Keratinocyte (primary cell): ENCODE data around the gene SNX7. TPM values are rescaled to one million over a fixed set of nuclear protein-coding genes. Genes with fewer than 3 reads are reported as not detected.

Source experiments
- DNase-seq: peaks from one replicate; pipeline ENCODE4 v3.0.0-alpha.2; 2011; ENCODE audit warnings: low read depth, missing footprints, low spot score
- FAIRE-seq: peaks from 2 replicates; lab custom pipeline; 2011; peaks lifted over from hg19 to GRCh38; lab: Jason Lieb, UNC
- H2AFZ ChIP-seq: 2 replicates; pipeline ENCODE4 v1.6.0; 2012; ENCODE audit warnings: low read length, control low read depth, inconsistent platforms; ENCODE audit not compliant: control insufficient read depth
- H3K27ac ChIP-seq: 2 replicates; pipeline ENCODE4 v1.5.1; 2011; ENCODE audit warnings: low read length; ENCODE audit not compliant: control insufficient read depth, insufficient read depth
- H3K27me3 ChIP-seq: 3 replicates; pipeline ENCODE4 v1.6.0; 2011; ENCODE audit warnings: low read length; ENCODE audit not compliant: control insufficient read depth, insufficient read depth; ENCODE audit errors: extremely low read depth
- H3K36me3 ChIP-seq, 2 experiments: 2 replicates in 1 of 2; 3 replicates in 1 of 2; pipeline ENCODE4 v1.5.1; 2011; ENCODE audit warnings: low read length in 2 of 2, mild to moderate bottlenecking in 1 of 2; ENCODE audit not compliant: control insufficient read depth in 2 of 2, insufficient read depth in 2 of 2; ENCODE audit errors: extremely low read depth in 1 of 2
- H3K4me1 ChIP-seq: 3 replicates; pipeline ENCODE4 v1.5.1; 2011; ENCODE audit warnings: low read length; ENCODE audit not compliant: control insufficient read depth, insufficient read depth; ENCODE audit errors: extremely low read depth
- H3K4me2 ChIP-seq: 3 replicates; pipeline ENCODE4 v1.6.0; 2011; ENCODE audit warnings: low read depth, low read length; ENCODE audit not compliant: control insufficient read depth, insufficient read depth; ENCODE audit errors: extremely low read depth
- H3K4me3 ChIP-seq, 3 experiments: fragments of 200-600 bp in 1 of 3; sonication (generic) in 1 of 3; 2 replicates in 2 of 3; 3 replicates in 1 of 3; pipeline ENCODE4 v1.5.1; 2011 to 2016; ENCODE audit warnings: low read length in 3 of 3, mild to moderate bottlenecking in 3 of 3, control low read depth in 2 of 3, inconsistent platforms in 1 of 3, low read depth in 1 of 3, mixed read lengths in 1 of 3, mixed run types in 1 of 3, moderate library complexity in 1 of 3; ENCODE audit not compliant: control insufficient read depth in 2 of 3, insufficient read depth in 2 of 3; ENCODE audit errors: extremely low read depth in 1 of 3
- H3K79me2 ChIP-seq: 2 replicates; pipeline ENCODE4 v1.6.0; 2012; ENCODE audit warnings: low read length; ENCODE audit not compliant: control insufficient read depth, insufficient read depth
- H3K9ac ChIP-seq: 3 replicates; pipeline ENCODE4 v1.6.0; 2011; ENCODE audit warnings: low read length; ENCODE audit not compliant: control insufficient read depth, insufficient read depth; ENCODE audit errors: extremely low read depth
- H3K9me1 ChIP-seq: 3 replicates; pipeline ENCODE4 v1.6.0; 2011; ENCODE audit warnings: low read length; ENCODE audit not compliant: control insufficient read depth, insufficient read depth; ENCODE audit errors: extremely low read depth
- H3K9me3 ChIP-seq: 2 replicates; pipeline ENCODE4 v1.5.1; 2012; ENCODE audit warnings: low read depth, low read length; ENCODE audit not compliant: control insufficient read depth
- H4K20me1 ChIP-seq: 3 replicates; pipeline ENCODE4 v1.6.0; 2011; ENCODE audit warnings: low read length; ENCODE audit not compliant: control insufficient read depth, insufficient read depth; ENCODE audit errors: extremely low read depth
- CTCF ChIP-seq, 3 experiments: IDR thresholded peaks in 1 of 3; conservative IDR thresholded peaks in 1 of 3; optimal IDR thresholded peaks in 1 of 3; 2 replicates in 2 of 3; 3 replicates in 1 of 3; pipeline versions ENCODE3 to v1.5.1; 2011; ENCODE audit warnings: low read length in 3 of 3, mild to moderate bottlenecking in 3 of 3, moderate library complexity in 2 of 3, control low read depth in 1 of 3, inconsistent platforms in 1 of 3; ENCODE audit not compliant: insufficient read depth in 2 of 3; ENCODE audit errors: extremely low read depth in 1 of 3
- EZH2 ChIP-seq: IDR thresholded peaks from one replicate; pipeline ENCODE4 v1.6.1; 2012; ENCODE audit warnings: inconsistent platforms, mild to moderate bottlenecking, low read length, moderate library complexity
- dilution Hi-C: fragments of 300-500 bp; cut with MboI; formaldehyde crosslinking; loops from one replicate; pipeline ENCODE4 v1.7.0; 2020; ENCODE audit warnings: low sequenced_read_pairs; ENCODE audit not compliant: extremely low pct_ligation_motif_present
- polyA plus RNA-seq, 5 experiments: library from polyadenylated mRNA; depleted of rRNA in 3 of 5; stranded (reverse) in 3 of 5; stranded (forward) in 1 of 5; unstranded in 1 of 5; fragments of >200 nt; gene quantifications; 1 replicate in 1 of 5; 2 replicates in 3 of 5; 3 replicates in 1 of 5; pipeline versions ENCODE4 v1.2.1 to v1.2.3, GENCODE V29; 2011 to 2012; ENCODE audit warnings: missing spikeins in 2 of 5, low read depth in 1 of 5, low replicate concordance in 1 of 5

Gene SNX7
- polyA plus RNA-seq, 1 donor (not counting 4 experiments of a cell fraction or from before 2014, with no cell fraction given): 50.5 TPM

- Histone ChIP-seq H4K20me1 (no peaks in the 10 kb centered on the region), H3K4me3 (no peak overlapping the region), H3K36me3 (no peaks in the 10 kb centered on the region), H3K9ac (no peak overlapping the region), H3K9me1 (no peaks in the 10 kb centered on the region), H3K27me3 (no peaks in the 10 kb centered on the region), H3K4me2 (no peak overlapping the region), H3K4me1 (no peaks in the 10 kb centered on the region), H3K79me2 (no peaks in the 10 kb centered on the region), H3K9me3 (no peaks in the 10 kb centered on the region), H2AFZ (no peak overlapping the region), H3K27ac (no peak overlapping the region)
- DNase-seq: no peak
- TF ChIP-seq CTCF (optimal IDR thresholded peaks at IDR 0.05 in 1 of 3, IDR thresholded peaks at IDR 0.05 in 1 of 3, conservative IDR thresholded peaks at IDR 0.05 in 1 of 3; ENCODE audit: extremely low read depth in 1 of 3, insufficient read depth in 2 of 3, low read length in 3 of 3) (no peak), EZH2 (no peak)
- FAIRE-seq: no peak
- dilution Hi-C loops: no loop called here
Observed at GRCh38 chr1:98732985-98733781, 71.7 kb downstream of the SNX7 start.

- no peak for FAIRE-seq
Observed at GRCh38 chr1:98733782-98734112, 72.2 kb downstream of the SNX7 start.

More at GRCh38 chr1:98733782-98734112, 72.2 kb downstream of the SNX7 start:
- no peaks in the 10 kb centered on the region for H3K36me3 ChIP-seq
- no peaks in the 10 kb centered on the region for H3K9me3 ChIP-seq
- no peak for DNase-seq
- dilution Hi-C loops: no loop called here
- H3K27ac ChIP-seq: no peak overlapping the region
- H3K27me3 ChIP-seq: no peaks in the 10 kb centered on the region
- no peak overlapping the region for H3K4me3 ChIP-seq
- no peaks in the 10 kb centered on the region for H3K79me2 ChIP-seq
- H2AFZ ChIP-seq: no peak overlapping the region
- no peak for TF ChIP-seq EZH2
- no peak for TF ChIP-seq CTCF (optimal IDR thresholded peaks at IDR 0.05 in 1 of 3, IDR thresholded peaks at IDR 0.05 in 1 of 3, conservative IDR thresholded peaks at IDR 0.05 in 1 of 3; ENCODE audit: extremely low read depth in 1 of 3, insufficient read depth in 2 of 3, low read length in 3 of 3)
- no peak overlapping the region for H3K9ac ChIP-seq
- no peaks in the 10 kb centered on the region for H4K20me1 ChIP-seq
- H3K4me2 ChIP-seq: no peak overlapping the region
- no peaks in the 10 kb centered on the region for H3K4me1 ChIP-seq
- H3K9me1 ChIP-seq: no peaks in the 10 kb centered on the region
